Measurements from ENCODE around the gene OR52B6. TPM values are rescaled to one million over a fixed set of nuclear protein-coding genes. Genes with fewer than 3 reads are reported as not detected.
"Not testable (repeated sequence)": the region's sequence is repeated elsewhere in the genome, so short reads cannot be mapped to it uniquely, and the experiment has no call there.

OR52B6 gene
- total and polyA plus RNA-seq, 10 donors = not detected

GRCh38 chr11:5593146-5593545 is 12.5 kb downstream of the OR52B6 start:
- no peak for DNase-seq

GRCh38 chr11:5596607-5597201 is 16.0 kb downstream of the OR52B6 start, which contains the start of gene TRIM6:
Gene TRIM6, plus strand, starts transcription at chr11:5596637. Its CDS starts 261 bp downstream, at chr11:5596898.
- peak; percentile 84 for DNase-seq
- Histone ChIP-seq H3K27ac (peak within 1 kb of the TSS in 2 of 8 donors; percentile 39 to 49), H3K9me3 (no peaks in the 10 kb centered on the region), H3K27me3 (replicated peaks in 1 of 7) (peaks cover 0 to 7% (median 0%) of the 10 kb centered on the region in 7 donors), H3K36me3 (no peaks in the 10 kb centered on the region), H3K4me1 (peaks cover 0 to 26% (median 8%) of the 10 kb centered on the region in 6 donors), H3K4me3 (peak within 1 kb of the TSS in 6 of 8 donors; percentile 11 to 66 (median 34))
- WGBS, 5 donors = 9 to 17% (median 12%) methylated on average over 15 to 20 of the region's 20 CpGs
- intact Hi-C loops (cut with DNase I; ENCODE audit: low total_unique reads) = loop anchor here (5.0 kb wide), 1 partner anchor 211 kb away; the partner anchor contains the start of gene OR52N2
- TF ChIP-seq, protein P1, sequence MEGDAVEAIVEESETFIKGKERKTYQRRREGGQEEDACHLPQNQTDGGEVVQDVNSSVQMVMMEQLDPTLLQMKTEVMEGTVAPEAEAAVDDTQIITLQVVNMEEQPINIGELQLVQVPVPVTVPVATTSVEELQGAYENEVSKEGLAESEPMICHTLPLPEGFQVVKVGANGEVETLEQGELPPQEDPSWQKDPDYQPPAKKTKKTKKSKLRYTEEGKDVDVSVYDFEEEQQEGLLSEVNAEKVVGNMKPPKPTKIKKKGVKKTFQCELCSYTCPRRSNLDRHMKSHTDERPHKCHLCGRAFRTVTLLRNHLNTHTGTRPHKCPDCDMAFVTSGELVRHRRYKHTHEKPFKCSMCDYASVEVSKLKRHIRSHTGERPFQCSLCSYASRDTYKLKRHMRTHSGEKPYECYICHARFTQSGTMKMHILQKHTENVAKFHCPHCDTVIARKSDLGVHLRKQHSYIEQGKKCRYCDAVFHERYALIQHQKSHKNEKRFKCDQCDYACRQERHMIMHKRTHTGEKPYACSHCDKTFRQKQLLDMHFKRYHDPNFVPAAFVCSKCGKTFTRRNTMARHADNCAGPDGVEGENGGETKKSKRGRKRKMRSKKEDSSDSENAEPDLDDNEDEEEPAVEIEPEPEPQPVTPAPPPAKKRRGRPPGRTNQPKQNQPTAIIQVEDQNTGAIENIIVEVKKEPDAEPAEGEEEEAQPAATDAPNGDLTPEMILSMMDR (IDR thresholded peaks at IDR 0.05 in 8 of 11, conservative IDR thresholded peaks at IDR 0.05 in 3 of 11) = no peak
- TF ChIP-seq POLR2AphosphoS5 (IDR thresholded peaks at IDR 0.05) = peak in 2 of 3 donors; percentile 30 to 49

More at GRCh38 chr11:5593146-5593545, 12.5 kb downstream of the OR52B6 start:
- no peak overlapping the region for H3K4me3 ChIP-seq
- WGBS, 5 donors = 36 to 60% (median 50%) methylated on average over 1 of the region's 1 CpG
- intact Hi-C loops (cut with DNase I; ENCODE audit: low total_unique reads) = no loop called here
- H3K27ac ChIP-seq = no peak overlapping the region
- no peaks in the 10 kb centered on the region for H3K9me3 ChIP-seq
- TF ChIP-seq POLR2A (IDR thresholded peaks at IDR 0.05) = no peak
- TF ChIP-seq, protein P1 (IDR thresholded peaks at IDR 0.05 in 8 of 11, conservative IDR thresholded peaks at IDR 0.05 in 3 of 11) = no peak
- TF ChIP-seq POLR2AphosphoS5 (IDR thresholded peaks at IDR 0.05) = no peak
- H3K36me3 ChIP-seq = no peaks in the 10 kb centered on the region
- H3K27me3 ChIP-seq (replicated peaks in 1 of 7) = peaks cover 0 to 7% (median 0%) of the 10 kb centered on the region in 7 donors
- peaks cover 0 to 20% (median 6%) of the 10 kb centered on the region in 6 donors for H3K4me1 ChIP-seq

DNA sequence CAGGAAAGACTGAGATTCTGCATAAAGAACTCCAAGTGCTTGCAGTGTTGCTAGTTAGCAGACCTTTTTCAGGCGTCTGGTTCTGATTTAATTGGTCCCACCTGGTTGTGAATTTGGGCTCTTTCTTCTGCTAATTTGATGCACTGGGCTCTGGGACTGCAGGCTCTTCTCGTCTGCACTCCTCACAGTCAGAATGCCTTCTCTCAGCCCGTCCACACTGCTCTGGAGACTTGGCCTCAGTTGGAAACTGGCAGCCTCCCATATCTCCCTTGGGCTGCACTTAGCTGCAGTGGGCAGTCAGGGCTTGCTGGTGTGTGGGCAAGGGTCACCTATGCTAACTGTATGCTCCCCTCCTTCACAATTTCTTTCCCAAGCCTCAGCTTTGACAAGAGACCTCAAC is 17.3 kb downstream of the OR52B6 start:
- WGBS, 5 donors = 65 to 91% (median 77%) methylated on average over 3 of the region's 3 CpGs
- no peak for DNase-seq
- no peaks in the 10 kb centered on the region for H3K36me3 ChIP-seq
- H3K4me1 ChIP-seq = peaks cover 0 to 26% (median 8%) of the 10 kb centered on the region in 6 donors
- H3K27ac ChIP-seq = no peak overlapping the region
- no peaks in the 10 kb centered on the region for H3K9me3 ChIP-seq
- peaks cover 0 to 7% (median 0%) of the 10 kb centered on the region in 7 donors for H3K27me3 ChIP-seq (replicated peaks in 1 of 7)
- peak overlapping the region in 1 of 8 donors; percentile 2 for H3K4me3 ChIP-seq
- TF ChIP-seq, protein P1 (IDR thresholded peaks at IDR 0.05 in 8 of 11, conservative IDR thresholded peaks at IDR 0.05 in 3 of 11) = no peak
- no peak for TF ChIP-seq POLR2AphosphoS5 (IDR thresholded peaks at IDR 0.05)
- TF ChIP-seq POLR2A (IDR thresholded peaks at IDR 0.05) = no peak
- intact Hi-C loops (cut with DNase I; ENCODE audit: low total_unique reads) = loop anchor here (5.0 kb wide), 1 partner anchor 209 kb away; the partner anchor contains the start of gene OR52N2

DNA sequence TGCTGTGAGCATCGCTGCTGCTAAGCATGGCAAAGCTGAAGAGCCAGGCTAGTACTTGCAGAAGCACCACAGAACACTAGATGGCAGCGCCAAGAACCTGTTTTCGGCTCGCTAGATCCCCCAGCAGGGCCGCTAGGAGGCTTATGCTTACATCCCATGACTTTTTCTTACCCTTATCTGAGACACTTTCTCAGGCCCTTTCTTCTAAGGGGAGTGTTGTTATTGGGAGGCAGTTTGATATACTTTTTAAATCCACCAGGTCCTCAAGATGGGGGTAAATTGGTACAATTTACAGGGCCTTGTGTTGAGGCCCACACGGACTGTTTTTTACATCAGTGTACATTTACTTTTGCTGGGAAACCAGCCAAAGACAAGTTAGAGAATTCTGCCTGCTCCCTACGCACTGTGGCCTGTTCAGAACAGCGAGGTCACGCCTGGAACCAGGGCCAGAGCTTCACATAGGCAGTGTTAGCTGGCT is 19.7 kb downstream of the OR52B6 start:
- TF ChIP-seq POLR2AphosphoS5 (IDR thresholded peaks at IDR 0.05) (peak in 1 of 3 donors; percentile 30), POLR2A (IDR thresholded peaks at IDR 0.05) (no peak)
- TF ChIP-seq, protein P1 (IDR thresholded peaks at IDR 0.05 in 8 of 11, conservative IDR thresholded peaks at IDR 0.05 in 3 of 11) = peak; percentile 45 to 90 (median 65)
- Histone ChIP-seq H3K4me3 (no peak overlapping the region), H3K36me3 (no peaks in the 10 kb centered on the region), H3K27me3 (replicated peaks in 1 of 7) (peaks cover 0 to 7% (median 0%) of the 10 kb centered on the region in 7 donors), H3K27ac (peak overlapping the region in 1 of 8 donors; percentile 25), H3K4me1 (peaks cover 0 to 26% (median 8%) of the 10 kb centered on the region in 6 donors), H3K9me3 (no peaks in the 10 kb centered on the region)
- 39 to 61% (median 53%) methylated on average over 9 of the region's 9 CpGs for whole genome bisulfite sequencing, 5 donors
- intact Hi-C loops (cut with DNase I; ENCODE audit: low total_unique reads) = no loop called here
- peak; percentile 85 for DNase-seq

DNA sequence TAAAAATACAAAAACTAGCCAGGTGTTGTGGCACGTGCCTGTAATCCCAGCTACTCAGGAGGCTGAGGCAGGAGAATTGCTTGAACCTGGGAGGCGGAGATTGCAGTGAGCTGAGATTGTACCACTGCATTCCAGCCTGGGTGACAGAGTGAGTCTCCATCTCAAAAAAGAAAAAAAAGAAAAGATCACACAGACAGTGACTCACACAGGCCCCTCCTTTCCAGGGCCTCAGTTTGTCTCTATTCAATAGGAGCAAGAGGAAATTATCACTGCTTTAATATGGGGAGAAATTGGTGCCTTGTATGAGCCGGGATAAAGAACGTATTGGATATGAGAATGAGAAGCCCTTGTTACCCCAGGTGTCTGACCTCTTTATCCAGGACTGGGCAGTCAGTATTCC is 22.1 kb downstream of the OR52B6 start:
- H3K27ac ChIP-seq; DNase-seq; H3K36me3 ChIP-seq; H3K9me3 ChIP-seq; H3K4me1 ChIP-seq; intact Hi-C loops (cut with DNase I; ENCODE audit: low total_unique reads); H3K27me3 ChIP-seq (replicated peaks in 1 of 7); H3K4me3 ChIP-seq: not testable (repeated sequence)
- 92 to 97% (median 92%) methylated on average over 4 of the region's 4 CpGs for WGBS, 5 donors
